HEK293 (cell line): ENCODE results near the gene AGPAT1.

ENCODE experiments used
- CTCF ChIA-PET: fragments of 350-600 bp; formaldehyde crosslinking; extraction: SDS; loops from one replicate; lab custom pipeline; 2021; ENCODE audit warnings: antibody characterized with exemption; lab: Yijun Ruan, JAX
- POLR2A ChIA-PET: fragments of 300-600 bp; formaldehyde crosslinking; extraction: SDS; loops from one replicate; lab custom pipeline; 2020; ENCODE audit warnings: antibody characterized with exemption, inconsistent platforms; lab: Yijun Ruan, JAX
- H3K27ac ChIP-seq: fragments of 200-500 bp; sonication (Bioruptor generic); 2 replicates; pipeline ENCODE4 v1.5.1; 2014; ENCODE audit warnings: low read depth, low read length, control low read depth, inconsistent platforms; ENCODE audit errors: extremely low read depth
- H3K36me3 ChIP-seq, 2 experiments: fragments of 200-500 bp in 1 of 2; sonication (Bioruptor generic) in 1 of 2; 1 replicate in 1 of 2; 2 replicates in 1 of 2; pipeline ENCODE4 v1.5.1; 2014 to 2017; ENCODE audit warnings: inconsistent platforms in 2 of 2, low read length in 2 of 2; ENCODE audit not compliant: control insufficient read depth in 2 of 2, insufficient read depth in 1 of 2
- H3K4me1 ChIP-seq: fragments of 200-500 bp; sonication (Bioruptor generic); 2 replicates; pipeline ENCODE4 v1.5.1; 2014; ENCODE audit warnings: mild to moderate bottlenecking, low read length, inconsistent platforms; ENCODE audit not compliant: control insufficient read depth, insufficient read depth
- H3K4me3 ChIP-seq: 2 replicates; pipeline ENCODE4 v1.5.1; 2011; ENCODE audit warnings: low read depth, mild to moderate bottlenecking, control low read depth, low read length, moderate library complexity
- H3K9me3 ChIP-seq: fragments of 200-500 bp; sonication (Bioruptor generic); 2 replicates; pipeline ENCODE4 v1.5.1; 2014; ENCODE audit warnings: low read depth, low read length, inconsistent platforms; ENCODE audit not compliant: control insufficient read depth, insufficient read depth
- PBX3 ChIP-seq: sonication (generic); formaldehyde crosslinking; IDR thresholded peaks from 2 replicates; pipeline ENCODE4 v1.8.1; 2022; ENCODE audit warnings: mild to moderate bottlenecking, moderate library complexity, missing genetic modification reagents
- SCRT1 ChIP-seq: fragments of 450-650 bp; formaldehyde crosslinking; IDR thresholded peaks from 2 replicates; pipeline ENCODE4 v1.5.1; 2016; ENCODE audit warnings: missing biosample characterization, missing genetic modification characterization, borderline replicate concordance
- ZFP69B ChIP-seq: fragments of 450-650 bp; formaldehyde crosslinking; IDR thresholded peaks from 2 replicates; pipeline ENCODE4 v1.5.1; 2016; ENCODE audit warnings: missing biosample characterization, missing genetic modification characterization
- ZIC2 ChIP-seq: fragments of 450-650 bp; formaldehyde crosslinking; IDR thresholded peaks from 2 replicates; pipeline ENCODE4 v1.5.1; 2016; ENCODE audit warnings: missing biosample characterization, missing genetic modification characterization
- ZNF341 ChIP-seq: fragments of 450-650 bp; formaldehyde crosslinking; IDR thresholded peaks from 2 replicates; pipeline ENCODE4; 2016; ENCODE audit warnings: low read depth, missing biosample characterization, missing genetic modification characterization
- ZNF394 ChIP-seq: fragments of 450-650 bp; formaldehyde crosslinking; IDR thresholded peaks from 2 replicates; pipeline ENCODE4 v1.5.1; 2016; ENCODE audit warnings: missing biosample characterization, missing genetic modification characterization, mild to moderate bottlenecking, moderate library complexity, borderline replicate concordance
- ZNF433 ChIP-seq: fragments of 450-650 bp; formaldehyde crosslinking; IDR thresholded peaks from 2 replicates; pipeline ENCODE4 v1.5.1; 2016; ENCODE audit warnings: missing biosample characterization, missing genetic modification characterization, low read depth
- ZNF521 ChIP-seq: fragments of 450-650 bp; formaldehyde crosslinking; IDR thresholded peaks from 2 replicates; pipeline ENCODE4 v1.5.1; 2017; ENCODE audit warnings: missing biosample characterization, mild to moderate bottlenecking, missing genetic modification characterization
- ZNF549 ChIP-seq: fragments of 450-650 bp; IDR thresholded peaks from 2 replicates; pipeline ENCODE4 v1.5.1; 2018; ENCODE audit warnings: missing biosample characterization, missing genetic modification characterization, mild to moderate bottlenecking, inconsistent platforms, moderate library complexity
- ZNF555 ChIP-seq: fragments of 450-650 bp; formaldehyde crosslinking; conservative IDR thresholded peaks from 2 replicates; pipeline ENCODE4 v1.5.1; 2017; ENCODE audit warnings: missing biosample characterization, mild to moderate bottlenecking, missing genetic modification characterization, inconsistent platforms
- ZNF639 ChIP-seq: fragments of 450-650 bp; formaldehyde crosslinking; IDR thresholded peaks from 2 replicates; pipeline ENCODE4 v1.5.1; 2016; ENCODE audit warnings: missing biosample characterization, missing genetic modification characterization
- ZNF645 ChIP-seq: fragments of 450-650 bp; formaldehyde crosslinking; IDR thresholded peaks from 2 replicates; pipeline ENCODE4; 2016; ENCODE audit warnings: missing biosample characterization, missing genetic modification characterization
- ZNF707 ChIP-seq: fragments of 450-650 bp; formaldehyde crosslinking; IDR thresholded peaks from 2 replicates; pipeline ENCODE4 v1.5.1; 2016; ENCODE audit warnings: missing biosample characterization, missing genetic modification characterization
- ZNF791 ChIP-seq: fragments of 450-650 bp; formaldehyde crosslinking; IDR thresholded peaks from 2 replicates; pipeline ENCODE4 v1.5.1; 2016; ENCODE audit warnings: missing biosample characterization, missing genetic modification characterization
- ZNF830 ChIP-seq: fragments of 450-650 bp; IDR thresholded peaks from 2 replicates; pipeline ENCODE4 v1.5.0; 2018; ENCODE audit warnings: missing biosample characterization, missing genetic modification characterization, low read depth, mild to moderate bottlenecking, moderate library complexity
- ZSCAN30 ChIP-seq: fragments of 450-650 bp; IDR thresholded peaks from 2 replicates; pipeline ENCODE4 v1.5.1; 2018; ENCODE audit warnings: missing biosample characterization, mild to moderate bottlenecking, missing genetic modification characterization, moderate library complexity
- ZXDB ChIP-seq: fragments of 450-650 bp; formaldehyde crosslinking; IDR thresholded peaks from 2 replicates; pipeline ENCODE4 v1.5.1; 2016; ENCODE audit warnings: missing biosample characterization, missing genetic modification characterization

Gene AGPAT1

GRCh38 chr6:32203426-32204267 is 27.8 kb upstream of the AGPAT1 start (continued):
- no peak for TF ChIP-seq ZNF394 (tag by site-specific recombination)
- TF ChIP-seq ZNF341 (tag by site-specific recombination), result no peak
- no peak for TF ChIP-seq ZNF639 (tag by site-specific recombination)
- no peak for TF ChIP-seq ZNF707 (tag by site-specific recombination)
- no peak for TF ChIP-seq ZNF555
- TF ChIP-seq ZXDB (tag by site-specific recombination), result no peak
- no peak for TF ChIP-seq ZNF549 (tag by site-specific recombination)

- POLR2A ChIA-PET, result interaction anchor here (1.7 kb wide), 1 partner anchor 12 kb away, joined by 6 read pairs; the partner anchor contains the start of gene PBX2
These were observed 26.3 kb upstream of the AGPAT1 start for GRCh38 chr6:32202186-32202585.

GRCh38 chr6:32200711-32201475 is 25.0 kb upstream of the AGPAT1 start:
- H3K4me1 ChIP-seq, result peaks cover 6% of the 10 kb centered on the region; the same call in 1 of the 2 replicates
- ChIA-PET POLR2A (no interaction called here), CTCF (no interaction called here)
- H3K4me3 ChIP-seq, result no peak overlapping the region
- no peak overlapping the region for H3K27ac ChIP-seq
- TF ChIP-seq ZNF830 (tag by site-specific recombination) (no peak), SCRT1 (tag by site-specific recombination) (no peak), ZNF645 (tag by site-specific recombination) (no peak), ZNF521 (tag by site-specific recombination) (no peak), ZSCAN30 (tag by site-specific recombination) (no peak), ZNF791 (no peak)
- no peaks in the 10 kb centered on the region for H3K36me3 ChIP-seq
- no peaks in the 10 kb centered on the region for H3K9me3 ChIP-seq

More at GRCh38 chr6:32202186-32202585, 26.3 kb upstream of the AGPAT1 start:
- Histone ChIP-seq H3K4me3 (no peak overlapping the region), H3K4me1 (peaks cover 6% of the 10 kb centered on the region; the same call in 1 of the 2 replicates), H3K36me3 (no peaks in the 10 kb centered on the region), H3K9me3 (no peaks in the 10 kb centered on the region), H3K27ac (no peak overlapping the region)
- CTCF ChIA-PET, result interaction anchor here (1.6 to 1.9 kb wide), 2 partner anchors 52 to 83 kb away, joined by 7 to 9 read pairs; no protein-coding TSS in a partner anchor
- TF ChIP-seq ZNF433 (tag by site-specific recombination) (no peak), ZIC2 (peak; percentile 12; the same call in 1 of the 2 replicates), PBX3 (CRISPR knock-in tag) (0 out of 2 replicates have a peak, but pooled peaks have one; percentile 36), ZFP69B (no peak)
